ENCODE data around the gene CXCR5. TPM values are rescaled to one million over a fixed set of nuclear protein-coding genes. Genes with fewer than 3 reads are reported as not detected.

CXCR5 gene
- total and polyA plus RNA-seq, 10 of the 15 experiments (the other 5 are each of a cell fraction or from before 2014, with no cell fraction given): 0.03 to 0.63 (median 0.25) TPM

- TF ChIP-seq ZBTB40 (IDR thresholded peaks at IDR 0.05; ENCODE audit: borderline replicate concordance): peak; percentile 87
- peak; percentile 43 for TF ChIP-seq CUX1 (IDR thresholded peaks at IDR 0.05; ENCODE audit: insufficient replicate concordance, low read depth, low read length)
- TF ChIP-seq ZBED1 (IDR thresholded peaks at IDR 0.05; ENCODE audit: borderline replicate concordance): peak; percentile 46; the same call in 1 of the 2 replicates
- TF ChIP-seq BHLHE40 (IDR thresholded peaks at IDR 0.05; ENCODE audit: borderline replicate concordance in 1 of 2, low read depth in 2 of 2, low read length in 1 of 2): peak; percentile 20 to 51; a peak in 2 of 4 replicates
- 0 out of 2 replicates have a peak, but pooled peaks have one; percentile 13 for TF ChIP-seq NBN (IDR thresholded peaks at IDR 0.05)
- peak; percentile 91 for TF ChIP-seq NR2F1 (conservative IDR thresholded peaks at IDR 0.05)
- peak; percentile 48 for TF ChIP-seq RUNX3 (IDR thresholded peaks at IDR 0.05; ENCODE audit: low read length)
- TF ChIP-seq JUNB (IDR thresholded peaks at IDR 0.05): 0 out of 2 replicates have a peak, but pooled peaks have one; percentile 15
- 0 out of 2 replicates have a peak, but pooled peaks have one; percentile 14 for TF ChIP-seq HCFC1 (IDR thresholded peaks at IDR 0.05; ENCODE audit: low read length)
Observed at GRCh38 chr11:118870396-118871343, 13.0 kb upstream of the CXCR5 start (continued).
